Measurements from ENCODE around the gene HES3. TPM values are rescaled to one million over a fixed set of nuclear protein-coding genes. Genes with fewer than 3 reads are reported as not detected.

The HES3 gene
- polyA plus RNA-seq, 1 of the 3 experiments (the other 2 are of a cell fraction) = not detected

GRCh38 chr1:6202256-6202655, 41.7 kb upstream of the HES3 start:
- no peak for TF ChIP-seq TAF1 (IDR thresholded peaks at IDR 0.05; ENCODE audit: borderline replicate concordance, low read depth, low read length)
- TF ChIP-seq SMC3 (IDR thresholded peaks at IDR 0.05; ENCODE audit: low read depth, low read length) = no peak
- TF ChIP-seq GATA2 (CRISPR knock-in tag; IDR thresholded peaks at IDR 0.05) = no peak
- no peak for TF ChIP-seq POLR2AphosphoS5 (IDR thresholded peaks at IDR 0.05; ENCODE audit: low read depth, low read length)
- no peak for TF ChIP-seq MXI1 (IDR thresholded peaks at IDR 0.05; ENCODE audit: low read depth, low read length)
- no peak for TF ChIP-seq MEF2A (IDR thresholded peaks at IDR 0.05; ENCODE audit: borderline replicate concordance, low read depth)
- no peak for TF ChIP-seq CHD2 (IDR thresholded peaks at IDR 0.05; ENCODE audit: low read length, partially characterized antibody)
- TF ChIP-seq, protein P1, sequence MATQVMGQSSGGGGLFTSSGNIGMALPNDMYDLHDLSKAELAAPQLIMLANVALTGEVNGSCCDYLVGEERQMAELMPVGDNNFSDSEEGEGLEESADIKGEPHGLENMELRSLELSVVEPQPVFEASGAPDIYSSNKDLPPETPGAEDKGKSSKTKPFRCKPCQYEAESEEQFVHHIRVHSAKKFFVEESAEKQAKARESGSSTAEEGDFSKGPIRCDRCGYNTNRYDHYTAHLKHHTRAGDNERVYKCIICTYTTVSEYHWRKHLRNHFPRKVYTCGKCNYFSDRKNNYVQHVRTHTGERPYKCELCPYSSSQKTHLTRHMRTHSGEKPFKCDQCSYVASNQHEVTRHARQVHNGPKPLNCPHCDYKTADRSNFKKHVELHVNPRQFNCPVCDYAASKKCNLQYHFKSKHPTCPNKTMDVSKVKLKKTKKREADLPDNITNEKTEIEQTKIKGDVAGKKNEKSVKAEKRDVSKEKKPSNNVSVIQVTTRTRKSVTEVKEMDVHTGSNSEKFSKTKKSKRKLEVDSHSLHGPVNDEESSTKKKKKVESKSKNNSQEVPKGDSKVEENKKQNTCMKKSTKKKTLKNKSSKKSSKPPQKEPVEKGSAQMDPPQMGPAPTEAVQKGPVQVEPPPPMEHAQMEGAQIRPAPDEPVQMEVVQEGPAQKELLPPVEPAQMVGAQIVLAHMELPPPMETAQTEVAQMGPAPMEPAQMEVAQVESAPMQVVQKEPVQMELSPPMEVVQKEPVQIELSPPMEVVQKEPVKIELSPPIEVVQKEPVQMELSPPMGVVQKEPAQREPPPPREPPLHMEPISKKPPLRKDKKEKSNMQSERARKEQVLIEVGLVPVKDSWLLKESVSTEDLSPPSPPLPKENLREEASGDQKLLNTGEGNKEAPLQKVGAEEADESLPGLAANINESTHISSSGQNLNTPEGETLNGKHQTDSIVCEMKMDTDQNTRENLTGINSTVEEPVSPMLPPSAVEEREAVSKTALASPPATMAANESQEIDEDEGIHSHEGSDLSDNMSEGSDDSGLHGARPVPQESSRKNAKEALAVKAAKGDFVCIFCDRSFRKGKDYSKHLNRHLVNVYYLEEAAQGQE (IDR thresholded peaks at IDR 0.05; ENCODE audit: low read depth, low read length) = no peak
- TF ChIP-seq, protein P2, sequence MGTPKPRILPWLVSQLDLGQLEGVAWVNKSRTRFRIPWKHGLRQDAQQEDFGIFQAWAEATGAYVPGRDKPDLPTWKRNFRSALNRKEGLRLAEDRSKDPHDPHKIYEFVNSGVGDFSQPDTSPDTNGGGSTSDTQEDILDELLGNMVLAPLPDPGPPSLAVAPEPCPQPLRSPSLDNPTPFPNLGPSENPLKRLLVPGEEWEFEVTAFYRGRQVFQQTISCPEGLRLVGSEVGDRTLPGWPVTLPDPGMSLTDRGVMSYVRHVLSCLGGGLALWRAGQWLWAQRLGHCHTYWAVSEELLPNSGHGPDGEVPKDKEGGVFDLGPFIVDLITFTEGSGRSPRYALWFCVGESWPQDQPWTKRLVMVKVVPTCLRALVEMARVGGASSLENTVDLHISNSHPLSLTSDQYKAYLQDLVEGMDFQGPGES (IDR thresholded peaks at IDR 0.05; ENCODE audit: low read depth, low read length) = no peak
- no peak for TF ChIP-seq NRF1 (IDR thresholded peaks at IDR 0.05; ENCODE audit: low read depth, low read length)
- TF ChIP-seq ZBTB33 (IDR thresholded peaks at IDR 0.05; ENCODE audit: borderline replicate concordance, low read depth) = no peak
- TF ChIP-seq, protein P3, sequence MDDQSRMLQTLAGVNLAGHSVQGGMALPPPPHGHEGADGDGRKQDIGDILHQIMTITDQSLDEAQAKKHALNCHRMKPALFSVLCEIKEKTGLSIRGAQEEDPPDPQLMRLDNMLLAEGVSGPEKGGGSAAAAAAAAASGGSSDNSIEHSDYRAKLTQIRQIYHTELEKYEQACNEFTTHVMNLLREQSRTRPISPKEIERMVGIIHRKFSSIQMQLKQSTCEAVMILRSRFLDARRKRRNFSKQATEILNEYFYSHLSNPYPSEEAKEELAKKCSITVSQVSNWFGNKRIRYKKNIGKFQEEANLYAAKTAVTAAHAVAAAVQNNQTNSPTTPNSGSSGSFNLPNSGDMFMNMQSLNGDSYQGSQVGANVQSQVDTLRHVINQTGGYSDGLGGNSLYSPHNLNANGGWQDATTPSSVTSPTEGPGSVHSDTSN (IDR thresholded peaks at IDR 0.05) = no peak
- TF ChIP-seq YY1 (IDR thresholded peaks at IDR 0.05; ENCODE audit: low read depth) = no peak
- no peak for DNase-seq
- Histone ChIP-seq H3K9me2 (no peaks in the 10 kb centered on the region), H3F3A (replicated peaks; ENCODE audit: insufficient read depth) (peaks cover 5% of the 10 kb centered on the region), H3K27ac (ENCODE audit: low read depth in 2 of 2, low read length in 1 of 2) (no peak overlapping the region), H3K27me3 (ENCODE audit: insufficient read depth) (no peaks in the 10 kb centered on the region), H3K4me1 (ENCODE audit: control insufficient read depth in 1 of 2, insufficient read depth in 2 of 2, low read depth in 1 of 2, low read length in 1 of 2) (peaks cover 8 to 17% of the 10 kb centered on the region in 2 experiments; a peak in 3 of 4 replicates), H3K36me3 (replicated peaks in 1 of 2; ENCODE audit: control insufficient read depth in 1 of 2, insufficient read depth in 2 of 2, low read length in 1 of 2) (peaks cover 2 to 3% of the 10 kb centered on the region in 2 experiments), H3K4me2 (no peak overlapping the region), H3K79me2 (ENCODE audit: insufficient read depth) (peaks cover 27% of the 10 kb centered on the region), H3K9ac (no peak overlapping the region), H4K20me1 (ENCODE audit: insufficient read depth) (peaks cover 18% of the 10 kb centered on the region), H3K4me3 (ENCODE audit: low read depth in 2 of 2, low read length in 1 of 2) (no peak overlapping the region), H3K9me3 (no peaks in the 10 kb centered on the region), H2AFZ (ENCODE audit: low read depth) (no peak overlapping the region)
- WGBS (ENCODE audit: low lambda C conversion rate) = 85% methylated on average over 7 of the region's 7 CpGs
- ChIA-PET CTCF (interaction anchor here (1.1 to 1.5 kb wide), 3 partner anchors 17 to 209 kb away, joined by 3 to 4 read pairs (median 3); no protein-coding TSS in a partner anchor), POLR2A (no interaction called here)
